NCI-H2107 treated with DMSO at 0.1 percent for 48 hours (cell line): ENCODE results near the gene DNAJC5.
A peak's percentile ranks its signal among the peaks of the same experiment; 100 is the strongest.
"Not testable (repeated sequence)": the region's sequence is repeated elsewhere in the genome, so short reads cannot be mapped to it uniquely, and the experiment has no call there.

Source experiments
- DNase-seq: peaks from one replicate; lab custom pipeline; 2025; ENCODE audit not compliant: unreplicated experiment; lab: John Stamatoyannopoulos, UW

DNAJC5 gene

DNA sequence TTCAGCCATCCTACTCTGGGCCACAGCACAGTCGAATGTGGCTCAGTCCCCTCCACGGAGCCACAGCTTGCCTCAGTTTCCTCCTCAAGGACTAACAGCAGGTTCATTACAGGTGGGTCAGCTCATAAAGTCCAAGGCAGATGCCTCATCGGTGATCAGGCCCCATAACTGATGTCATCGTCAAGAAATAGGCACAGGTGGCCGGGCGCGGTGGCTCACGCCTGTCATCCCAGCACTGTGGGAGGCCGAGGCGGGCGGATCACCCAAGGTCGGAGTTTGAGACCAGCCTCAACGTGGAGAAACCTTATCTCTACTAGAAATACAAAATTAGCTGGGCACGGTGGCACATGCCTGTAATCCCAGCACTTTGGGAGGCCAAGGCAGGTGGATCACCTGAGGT is 57.8 kb downstream of the DNAJC5 start:
- DNase-seq, result no peak

- DNase-seq, result no peak
These were observed 59.0 kb downstream of the DNAJC5 start for GRCh38 chr20:63953764-63954429.

DNA sequence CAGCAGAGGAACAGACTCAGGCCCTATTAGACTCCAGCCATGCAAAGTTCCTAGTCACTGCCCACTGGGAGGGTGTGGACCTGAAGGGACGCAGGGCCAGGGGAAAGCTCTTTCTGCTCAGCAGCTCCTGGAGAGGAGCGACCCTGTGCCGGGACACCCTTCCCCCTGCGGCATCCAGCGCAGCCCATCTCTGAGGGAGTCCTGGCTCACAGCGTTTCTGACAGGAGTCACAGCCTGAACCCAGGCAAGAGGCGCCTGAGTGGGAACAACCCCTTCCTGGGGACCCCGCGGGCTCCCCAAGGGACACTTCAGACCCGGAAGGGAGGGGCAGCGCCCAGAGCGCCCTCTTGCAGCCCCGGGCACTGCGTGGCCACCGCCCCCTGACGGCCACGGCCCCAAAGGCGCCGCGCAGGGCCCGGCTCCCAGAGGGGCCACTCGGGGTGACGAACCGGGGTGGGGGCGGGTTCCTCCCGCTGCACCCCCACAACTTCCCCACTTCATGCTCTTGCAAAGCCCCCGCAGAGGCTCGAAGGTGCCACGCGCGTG is 60.4 kb downstream of the DNAJC5 start:
- no peak for DNase-seq

- no peak for DNase-seq
These were observed 61.1 kb downstream of the DNAJC5 start, which contains the start of gene UCKL1 for GRCh38 chr20:63955827-63956663. Gene UCKL1, minus strand, starts transcription at chr20:63956416. Its CDS starts 44 bp downstream, at chr20:63956372.

DNA sequence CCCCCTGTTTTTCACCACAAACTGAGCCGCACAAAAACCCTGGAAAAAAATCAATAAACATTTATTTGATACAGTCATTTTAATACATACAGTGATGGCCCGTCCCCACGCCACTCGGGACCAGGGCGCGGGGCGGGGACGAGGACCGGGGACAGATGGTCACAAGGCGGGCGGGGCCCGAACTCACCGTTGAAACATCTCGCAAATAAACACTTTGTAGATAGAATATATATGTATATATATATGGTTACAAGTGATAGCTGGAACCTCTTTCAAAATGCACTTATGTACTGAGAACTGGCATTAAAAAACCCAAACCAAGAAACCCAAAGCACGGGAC is 61.7 kb downstream of the DNAJC5 start:
- DNase-seq, result peak; percentile 82

DNA sequence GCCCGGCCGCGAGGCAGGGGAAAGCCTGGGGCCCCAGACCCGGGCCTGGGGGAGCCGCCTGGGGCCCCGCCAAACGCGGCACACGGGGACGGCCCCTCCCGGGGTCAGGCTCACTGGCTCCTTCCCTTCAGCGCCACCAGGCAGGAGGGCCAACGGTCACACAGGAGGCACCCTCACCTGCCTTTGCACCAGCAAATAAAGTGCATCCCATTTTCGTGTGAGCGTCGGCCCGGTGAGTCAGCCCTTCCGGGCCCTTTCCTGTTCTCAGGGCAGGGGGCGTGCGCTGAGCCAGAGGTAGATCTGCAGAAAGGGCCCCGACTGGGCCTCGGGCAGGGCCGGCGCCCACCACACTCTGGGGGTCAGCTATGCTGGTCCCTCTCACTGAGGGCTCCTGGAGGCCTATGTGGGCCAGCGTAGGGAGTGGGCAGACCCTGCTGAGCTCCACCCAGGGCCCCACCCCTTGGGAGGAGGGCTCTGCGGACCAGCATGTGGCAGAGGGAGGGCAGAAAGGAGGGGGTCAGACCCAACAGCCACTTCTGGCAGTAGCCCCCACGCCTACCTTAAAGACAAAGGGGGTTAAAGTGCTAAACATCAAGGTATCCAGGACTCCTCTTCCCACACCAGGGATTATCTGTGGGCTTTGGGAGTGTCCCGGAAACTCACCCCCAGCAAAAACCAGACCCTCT is 62.2 kb downstream of the DNAJC5 start:
- peak; percentile 66 for DNase-seq

- no peak for DNase-seq
These were observed 62.9 kb downstream of the DNAJC5 start for GRCh38 chr20:63957690-63958441.

GRCh38 chr20:63958471-63958870 is 63.5 kb downstream of the DNAJC5 start:
- no peak for DNase-seq

GRCh38 chr20:63958964-63959698 is 64.2 kb downstream of the DNAJC5 start:
- no peak for DNase-seq

DNA sequence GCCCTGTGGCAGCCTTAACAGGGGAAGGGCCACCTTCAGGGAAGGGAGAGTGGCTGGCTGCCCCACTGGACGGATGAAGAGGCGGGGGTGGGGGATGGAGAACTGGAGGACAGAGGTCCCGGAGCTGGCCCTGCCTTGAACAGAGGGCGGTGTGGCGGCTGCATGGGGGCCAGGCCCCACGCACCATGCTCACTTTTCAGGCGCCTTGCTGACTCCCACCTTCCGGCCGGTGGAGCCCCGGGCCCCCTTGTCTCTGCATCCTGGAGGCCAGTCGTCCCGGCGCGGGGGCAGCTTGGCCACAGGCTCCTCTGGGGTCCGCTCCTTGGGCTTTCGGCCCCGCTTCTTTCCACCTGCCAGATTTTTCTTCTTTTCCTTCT is 64.8 kb downstream of the DNAJC5 start:
- no peak for DNase-seq

DNA sequence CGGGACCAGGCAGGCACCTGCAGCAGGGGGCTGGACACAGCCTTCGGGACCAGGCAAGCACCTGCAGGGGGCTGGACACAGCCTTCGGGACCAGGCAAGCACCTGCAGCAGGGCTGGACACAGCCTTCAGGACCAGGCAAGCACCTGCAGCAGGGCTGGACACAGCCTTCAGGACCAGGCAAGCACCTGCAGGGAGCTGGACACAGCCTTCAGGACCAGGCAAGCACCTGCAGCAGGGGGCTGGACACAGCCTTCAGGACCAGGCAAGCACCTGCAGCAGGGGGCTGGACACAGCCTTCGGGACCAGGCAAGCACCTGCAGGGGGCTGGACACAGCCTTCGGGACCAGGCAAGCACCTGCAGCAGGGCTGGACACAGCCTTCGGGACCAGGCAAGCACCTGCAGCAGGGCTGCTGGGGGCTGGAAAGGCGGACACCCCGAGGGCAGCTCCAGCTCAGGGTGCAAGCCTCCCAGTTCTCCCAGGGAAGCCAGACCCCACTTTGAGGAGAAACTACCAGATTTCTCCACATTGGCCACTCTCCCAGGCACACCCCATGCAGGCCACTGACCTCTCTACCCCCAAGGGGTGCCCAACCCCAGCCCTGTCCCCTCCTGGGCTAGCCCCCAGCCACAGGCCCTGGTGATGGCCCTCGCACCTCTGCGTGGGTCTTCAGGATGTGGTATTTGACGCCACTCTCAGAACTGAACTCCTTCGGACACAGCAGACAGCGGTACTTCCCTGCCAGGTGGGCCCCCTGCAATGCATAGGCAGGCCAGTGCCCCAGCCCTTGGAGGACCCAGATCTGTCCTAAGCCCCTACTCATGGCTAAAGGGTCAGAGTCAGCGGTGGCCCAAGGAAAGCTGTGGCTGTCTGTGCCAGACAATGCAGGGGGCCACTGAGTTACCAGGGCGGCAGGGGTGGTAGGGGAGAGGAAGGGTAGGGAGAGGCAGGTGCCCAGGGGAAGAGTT is 66.0 kb downstream of the DNAJC5 start:
- not testable (repeated sequence) for DNase-seq

GRCh38 chr20:63961664-63962425 is 66.9 kb downstream of the DNAJC5 start:
- no peak for DNase-seq

GRCh38 chr20:63962426-63963347 is 67.8 kb downstream of the DNAJC5 start:
- no peak for DNase-seq

GRCh38 chr20:63963348-63963741 is 68.4 kb downstream of the DNAJC5 start:
- DNase-seq, result no peak

DNA sequence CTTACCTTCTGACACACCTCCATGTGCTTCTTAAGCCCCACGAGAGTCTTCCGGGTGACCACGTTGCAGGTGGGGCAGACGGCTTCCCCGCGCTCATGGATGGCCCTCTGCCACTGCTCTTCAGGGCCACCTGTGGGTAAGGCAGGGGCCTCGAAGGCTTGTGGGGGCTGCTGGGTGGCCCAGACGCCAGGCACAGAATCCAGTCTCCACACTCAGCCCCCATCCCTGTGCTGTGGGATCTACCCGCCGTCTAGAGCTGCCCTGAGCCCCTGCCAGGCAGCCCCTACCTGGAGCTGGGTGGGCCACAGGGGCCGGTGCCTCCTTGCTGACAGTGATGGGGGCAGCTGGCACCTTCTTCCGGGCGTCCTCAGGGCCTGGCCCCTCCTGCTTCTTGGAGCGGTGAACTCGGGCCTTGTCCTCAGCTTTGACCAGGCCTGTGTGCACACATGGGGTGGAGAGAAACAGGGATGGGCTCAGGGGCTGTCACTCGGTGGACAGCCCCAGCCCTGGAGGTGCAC is 68.9 kb downstream of the DNAJC5 start:
- no peak for DNase-seq

GRCh38 chr20:63964412-63964811 is 69.5 kb downstream of the DNAJC5 start:
- no peak for DNase-seq
